Stimulated activated CD4-positive, alpha-beta T cell treated with anti-CD3 and anti-CD28 coated beads, Interleukin-12 subunit alpha, Interleukin-12 subunit beta, amount 100 ng/mL, for 24 hours (primary cell): ENCODE data around the gene HIRA.
"Not testable (repeated sequence)": the region's sequence is repeated elsewhere in the genome, so short reads cannot be mapped to it uniquely, and the experiment has no call there.

ENCODE experiments used
- DNase-seq, 2 experiments: peaks; one replicate each; pipeline ENCODE4 v3.0.0-alpha.2; 2020; ENCODE audit warnings: low read depth in 2 of 2

The HIRA gene

DNA sequence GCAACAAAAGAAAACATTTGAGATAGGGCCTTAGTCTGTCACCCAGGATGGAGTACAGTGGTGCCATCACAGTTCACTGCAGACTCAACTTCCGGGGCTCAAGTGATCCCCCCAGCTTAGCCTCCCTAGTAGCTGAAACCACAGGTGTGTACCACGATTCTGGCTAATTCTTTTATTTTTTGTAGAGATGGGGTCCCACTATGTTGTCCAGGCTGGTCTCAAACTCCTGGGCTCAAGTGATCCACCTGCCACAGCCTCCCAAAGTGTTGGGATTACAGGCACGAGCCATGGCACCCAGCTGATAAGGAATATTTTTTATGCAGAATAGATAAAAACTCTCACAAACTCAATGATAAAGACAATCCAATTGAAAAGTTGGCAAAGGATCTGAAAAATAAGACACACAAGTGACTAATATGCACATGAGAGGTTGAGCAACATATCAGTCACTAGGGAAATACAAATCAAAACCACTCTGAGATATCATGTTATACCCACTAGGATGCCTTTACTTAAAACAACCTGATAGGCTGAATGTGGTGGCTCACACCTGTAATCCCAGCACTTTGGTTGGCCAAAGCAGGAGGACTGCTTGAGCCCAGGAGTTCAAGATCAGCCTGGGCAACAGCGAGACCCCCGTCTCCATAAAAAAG, 106.1 kb downstream of the HIRA start:
- DNase-seq = no peak

- DNase-seq = not testable (repeated sequence)
These were observed 108.1 kb downstream of the HIRA start for GRCh38 chr22:19323420-19323819.

GRCh38 chr22:19321757-19322156, 109.8 kb downstream of the HIRA start:
- no peak for DNase-seq

GRCh38 chr22:19320136-19320535, 111.4 kb downstream of the HIRA start:
- DNase-seq = not testable (repeated sequence)

DNA sequence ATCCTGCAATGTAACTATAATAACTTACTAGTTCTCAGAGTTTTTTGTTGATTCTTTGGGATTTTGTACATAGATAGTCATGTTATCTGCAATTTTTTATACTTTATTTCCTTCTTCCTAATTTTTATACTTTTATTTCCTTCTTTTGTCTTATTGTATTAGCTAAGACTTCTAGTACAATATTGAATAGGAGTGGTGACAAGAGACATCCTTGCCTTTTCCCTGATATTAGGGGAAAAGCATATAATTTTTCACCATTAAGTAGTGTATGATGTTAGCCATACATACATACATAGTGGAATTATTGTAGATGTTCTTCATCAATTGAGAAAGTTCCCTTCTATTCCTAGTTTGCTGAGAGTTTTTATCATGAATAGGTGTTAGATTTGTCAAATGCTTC, 112.3 kb downstream of the HIRA start:
- no peak for DNase-seq

DNA sequence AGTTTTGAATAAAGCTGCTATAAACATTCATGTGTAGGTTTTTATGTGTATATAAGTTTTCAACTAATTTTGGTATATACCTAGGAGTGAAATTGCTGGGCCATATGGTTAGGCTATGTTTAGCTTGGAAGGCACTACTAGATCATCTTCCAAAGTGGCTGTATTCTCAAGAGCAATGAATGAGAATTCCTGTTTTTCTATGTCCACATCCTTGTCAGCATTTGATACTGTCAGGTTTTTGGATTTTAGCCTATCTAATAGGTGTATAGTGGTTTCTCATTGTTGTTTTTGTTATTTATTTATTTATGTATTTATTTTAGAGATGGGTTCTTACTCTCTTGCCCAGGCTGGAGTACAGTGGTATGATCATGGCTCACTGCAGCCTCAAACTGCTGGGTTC, 113.7 kb downstream of the HIRA start:
- no peak for DNase-seq

GRCh38 chr22:19307872-19308271, 123.7 kb downstream of the HIRA start:
- no peak for DNase-seq

DNA sequence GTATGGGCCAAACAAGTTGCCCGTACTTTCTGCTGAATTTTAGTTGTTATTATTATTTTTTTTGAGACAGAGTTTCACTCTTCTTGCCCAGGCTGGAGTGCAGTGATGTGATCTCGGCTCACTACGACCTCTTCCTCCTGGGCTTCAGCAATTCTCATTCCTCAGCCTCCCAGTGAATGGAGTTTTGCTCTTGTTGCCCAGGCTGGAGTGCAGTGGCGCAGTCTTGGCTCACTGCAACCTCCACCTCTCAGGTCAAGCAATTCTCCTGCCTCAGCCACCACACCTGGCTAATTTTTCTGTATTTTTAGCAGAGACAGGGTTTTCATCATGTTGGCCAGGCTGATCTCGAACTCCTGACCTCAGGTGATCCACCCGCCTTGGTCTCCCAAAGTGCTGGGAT, 125.0 kb downstream of the HIRA start:
- not testable (repeated sequence) for DNase-seq

GRCh38 chr22:19304547-19304946, 127.0 kb downstream of the HIRA start:
- no peak for DNase-seq

DNA sequence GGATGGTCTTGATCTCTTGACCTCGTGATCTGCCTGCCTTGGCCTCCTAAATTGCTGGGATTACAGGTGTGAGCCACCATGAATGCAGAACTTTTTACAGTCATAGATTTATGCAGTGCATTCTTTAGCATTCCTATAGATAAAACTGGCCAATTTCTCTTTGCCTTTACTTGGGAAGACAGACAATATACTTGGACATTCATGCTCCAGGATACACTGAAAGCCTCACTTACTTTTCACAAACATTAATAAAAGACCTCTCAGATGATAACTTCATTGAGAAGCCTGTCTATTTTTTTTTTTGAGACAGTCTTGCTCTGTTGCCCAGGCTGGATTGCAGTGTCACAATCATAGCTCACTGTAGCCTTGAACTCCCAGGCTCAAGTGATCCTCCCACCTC, 127.7 kb downstream of the HIRA start:
- no peak for DNase-seq

DNA sequence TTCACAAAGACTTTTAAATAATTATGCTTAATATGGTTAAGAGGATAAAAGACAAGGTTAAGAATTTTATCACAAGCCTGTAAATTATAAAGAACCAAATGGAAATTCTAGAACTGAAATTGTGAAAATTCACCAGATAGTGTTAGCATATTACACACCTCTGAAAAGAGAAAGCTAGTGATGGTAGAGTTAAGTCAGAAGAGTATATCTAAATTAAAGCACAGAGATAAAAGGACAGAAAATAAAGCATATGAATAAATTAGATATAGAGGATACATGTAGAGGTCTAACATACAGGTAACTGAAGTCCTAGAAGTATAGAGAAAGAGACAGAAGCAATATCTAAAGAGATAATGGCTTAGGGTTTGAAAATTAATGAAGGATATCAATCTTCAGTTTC, 135.8 kb downstream of the HIRA start:
- no peak for DNase-seq

GRCh38 chr22:19292458-19293230, 138.9 kb downstream of the HIRA start:
- DNase-seq = no peak

DNA sequence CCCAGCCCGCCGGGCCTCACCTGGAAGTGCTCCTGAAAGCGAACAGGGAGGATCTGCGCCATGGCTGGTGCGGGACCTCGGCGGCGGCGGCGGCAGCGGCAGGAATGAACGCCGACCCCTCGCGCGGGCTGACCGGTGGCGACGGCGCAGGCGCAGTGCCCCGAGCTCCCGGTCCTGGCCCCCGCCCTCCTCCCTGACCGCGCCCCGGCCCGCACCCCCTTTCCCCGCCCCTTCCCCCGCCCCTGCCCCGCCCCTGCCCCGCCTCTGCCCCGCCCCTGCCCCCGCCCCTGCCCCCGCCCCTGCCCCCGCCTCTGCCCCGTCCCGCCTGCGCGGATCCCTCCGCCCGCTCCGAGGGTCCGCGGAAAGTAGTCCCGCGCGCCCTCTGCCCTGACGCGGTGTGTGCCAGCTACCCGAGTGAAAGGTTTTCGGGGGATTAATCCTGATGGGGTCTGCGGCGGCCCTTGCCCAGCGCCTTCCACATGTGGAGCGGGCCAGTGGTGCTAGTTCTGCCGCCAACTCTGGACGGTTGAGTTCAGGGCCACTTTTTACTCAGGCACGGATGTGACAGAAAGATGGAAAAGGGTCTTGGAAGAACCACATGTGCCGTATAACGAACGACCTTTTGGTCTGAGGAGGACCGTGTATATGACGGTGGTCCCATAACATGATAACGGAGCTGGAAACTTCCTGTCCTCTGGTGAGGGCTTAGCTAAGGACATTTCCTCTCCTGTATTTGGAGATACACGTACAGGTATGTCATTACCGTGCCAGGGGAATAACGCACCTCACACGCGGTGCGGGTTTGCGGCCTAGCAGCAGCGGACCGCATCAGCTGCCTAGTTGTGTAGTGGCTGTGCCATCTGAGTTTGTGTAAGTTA, 139.7 kb downstream of the HIRA start, which contains the start of gene CLTCL1:
TSS of gene CLTCL1 (minus strand) at position 140 of the 878 bp plus-strand sequence. CDS start at position 62, 78 bp downstream.
- peak; percentile 41 to 56 for DNase-seq

DNA sequence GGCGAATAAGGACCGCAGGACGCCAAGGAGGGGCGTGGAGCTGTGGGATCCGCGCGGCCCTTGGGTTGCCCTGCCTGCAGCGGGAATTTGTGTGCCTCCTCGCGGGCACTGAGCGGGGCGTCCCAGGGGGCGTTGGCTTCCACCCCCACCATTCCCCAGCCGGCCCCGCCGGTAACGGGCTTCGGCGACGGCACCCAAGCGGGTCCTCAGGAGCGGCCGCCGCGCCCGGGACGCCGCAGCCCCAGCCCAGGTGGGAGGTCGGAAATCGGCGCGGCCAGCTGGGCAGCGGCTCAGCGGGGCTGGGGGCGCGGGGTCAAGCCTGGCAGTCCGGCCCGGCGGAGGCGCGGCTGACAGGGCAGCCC, 140.3 kb downstream of the HIRA start:
- no peak for DNase-seq

DNA sequence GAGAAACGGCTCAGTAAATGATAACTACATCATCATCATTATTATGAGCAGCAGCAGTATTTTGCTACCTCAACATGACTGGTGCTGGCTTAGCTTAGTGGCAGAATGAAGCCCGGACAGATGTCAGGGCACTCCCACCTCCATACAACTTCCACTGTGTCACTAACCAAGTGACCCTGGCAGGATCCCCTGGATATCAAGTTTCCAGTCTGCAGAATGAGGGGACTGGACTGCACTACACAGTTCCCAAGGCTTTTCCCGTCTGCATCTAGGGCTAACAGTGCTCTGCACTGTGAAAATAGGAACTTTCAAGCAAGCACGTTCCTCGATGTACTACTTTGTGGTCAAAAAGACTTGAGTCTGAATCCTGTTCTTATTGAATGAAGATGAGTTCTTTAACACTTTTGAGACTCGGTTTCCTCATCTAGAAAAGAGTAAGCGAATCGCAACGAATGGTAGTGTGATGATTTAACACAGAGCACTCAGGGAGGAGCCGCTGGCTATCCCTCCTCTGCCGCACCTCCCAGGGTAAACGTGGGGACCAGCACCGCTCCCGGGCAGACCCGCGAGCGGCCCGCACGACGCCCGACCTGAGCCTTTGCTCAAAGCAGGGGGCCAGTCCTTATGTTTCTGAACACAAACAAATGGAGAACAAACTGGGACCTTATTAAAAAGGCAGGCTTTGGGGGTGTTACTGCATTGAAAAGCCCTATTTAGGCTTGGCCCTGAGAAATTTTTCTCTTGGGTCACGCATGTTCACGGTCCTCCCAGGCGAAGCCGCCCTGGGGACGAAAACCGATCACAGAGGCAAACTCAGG, 140.9 kb downstream of the HIRA start:
- DNase-seq = no peak

DNA sequence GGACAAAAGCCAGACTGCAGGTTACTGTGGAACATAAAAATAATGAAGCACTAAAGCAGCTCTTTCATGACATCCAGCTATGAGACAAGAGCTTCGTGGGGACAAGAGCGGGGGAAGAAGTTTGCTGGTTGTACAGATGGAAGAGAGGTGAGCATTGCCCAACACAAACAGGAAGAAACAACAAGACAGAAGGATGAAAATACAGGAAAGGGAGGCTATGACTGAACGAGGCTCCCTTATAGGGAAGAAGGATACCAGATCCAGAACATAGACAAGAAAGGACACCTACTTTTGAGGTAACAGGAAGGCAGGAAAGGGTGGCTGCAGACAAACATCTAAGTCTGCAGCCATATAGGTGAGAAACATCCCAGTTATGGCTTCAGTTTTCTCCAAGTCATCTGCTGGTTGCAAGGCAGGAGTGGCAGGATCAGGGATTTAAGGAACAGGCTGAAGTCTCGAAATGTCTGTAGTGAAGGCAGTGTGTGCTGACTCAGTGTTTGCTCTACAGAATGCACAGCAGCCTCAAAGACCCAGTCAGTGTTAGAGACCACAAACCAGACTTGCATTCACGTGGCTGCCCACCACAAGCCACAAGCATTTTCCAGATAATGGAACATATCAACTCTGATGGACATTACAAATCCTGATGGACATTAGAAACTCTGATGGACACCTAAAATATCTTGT, 141.9 kb downstream of the HIRA start:
- DNase-seq = no peak

DNA sequence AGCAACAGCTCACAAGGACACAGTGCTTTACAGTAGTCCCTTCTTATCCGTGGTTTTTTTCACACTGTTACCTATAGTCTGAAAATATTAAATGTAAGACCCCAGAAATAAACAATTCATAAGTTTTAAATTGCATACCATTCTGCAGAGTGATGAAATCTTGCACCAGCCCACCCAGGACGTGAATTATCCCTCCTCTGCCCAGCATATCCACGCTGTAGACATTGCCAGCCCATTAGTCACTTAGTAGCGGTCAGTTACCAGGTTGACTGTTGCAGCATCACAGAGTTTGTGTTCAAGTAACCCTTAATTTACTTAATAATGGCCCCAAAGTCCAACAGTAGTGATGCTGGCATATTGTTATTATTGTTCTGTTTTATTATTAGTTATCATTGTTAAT, 143.6 kb downstream of the HIRA start:
- DNase-seq = no peak

- no peak for DNase-seq
These were observed 144.3 kb downstream of the HIRA start for GRCh38 chr22:19287076-19287707.

GRCh38 chr22:19285831-19286230, 145.7 kb downstream of the HIRA start:
- DNase-seq = no peak
